IMR-90 (cell line): Measurements from ENCODE around the gene KCNK4. TPM values are rescaled to one million over a fixed set of nuclear protein-coding genes. Genes with fewer than 3 reads are reported as not detected.

Source experiments
- ATAC-seq: fragments of 200-7000 bp; cut with Tn5 transposase; 2 replicates; pipeline ENCODE4 v1.9.1; 2020; ENCODE audit warnings: low read depth, mild to moderate bottlenecking, moderate library complexity
- BruUV-seq: library from RNA; stranded (reverse); fragments of 400-500 nt; replicated peaks from 2 replicates; lab custom pipeline; 2021; lab: Mats Ljungman, UMichigan
- CTCF ChIA-PET: fragments of 300-600 bp; formaldehyde crosslinking; extraction: SDS; loops from one replicate; lab custom pipeline; 2021; ENCODE audit warnings: antibody characterized with exemption; lab: Yijun Ruan, JAX
- POLR2A ChIA-PET: fragments of 300-600 bp; sonication (Branson Sonifier 250); formaldehyde crosslinking; loops from one replicate; lab custom pipeline; 2022; ENCODE audit warnings: antibody characterized with exemption; ENCODE audit not compliant: unreplicated experiment; lab: Charles Lee
- DNase-seq: peaks from one replicate; pipeline ENCODE4 v3.0.0; 2013
- H2AFZ ChIP-seq: replicated peaks from 2 replicates; pipeline ENCODE3; 2013; ENCODE audit warnings: low read length, mild to moderate bottlenecking; ENCODE audit not compliant: poor library complexity
- H2AK5ac ChIP-seq: 2 replicates; pipeline ENCODE4 v1.6.1; 2013; ENCODE audit warnings: low read depth, low read length, inconsistent platforms
- H2AK9ac ChIP-seq: replicated peaks from 2 replicates; pipeline ENCODE3; 2013; ENCODE audit warnings: mild to moderate bottlenecking, low read depth, low read length, moderate library complexity; ENCODE audit not compliant: poor library complexity
- H2BK120ac ChIP-seq: 2 replicates; pipeline ENCODE4 v1.6.1; 2013; ENCODE audit warnings: low read depth, low read length, inconsistent platforms
- H2BK15ac ChIP-seq: 3 replicates; pipeline ENCODE4 v1.6.1; 2013; ENCODE audit warnings: low read depth, low read length, inconsistent platforms
- H2BK20ac ChIP-seq: 2 replicates; pipeline ENCODE4 v1.6.1; 2013; ENCODE audit warnings: low read depth, mild to moderate bottlenecking, inconsistent platforms, low read length, moderate library complexity
- H2BK5ac ChIP-seq: 2 replicates; pipeline ENCODE4 v1.6.1; 2013; ENCODE audit warnings: mild to moderate bottlenecking, low read depth, low read length, inconsistent platforms; ENCODE audit not compliant: poor library complexity, severe bottlenecking
- H3K14ac ChIP-seq: replicated peaks from 2 replicates; pipeline ENCODE4 v1.6.1; 2013; ENCODE audit warnings: low read depth, low read length, inconsistent platforms
- H3K18ac ChIP-seq: 2 replicates; pipeline ENCODE4 v1.6.1; 2013; ENCODE audit warnings: low read depth, low read length, control low read depth
- H3K23ac ChIP-seq: 2 replicates; pipeline ENCODE4 v1.6.1; 2013; ENCODE audit warnings: low read depth, low read length, inconsistent platforms
- H3K27ac ChIP-seq: 2 replicates; pipeline ENCODE4 v1.5.1; 2013; ENCODE audit warnings: mild to moderate bottlenecking, control low read depth, low read length; ENCODE audit not compliant: insufficient read depth
- H3K27me3 ChIP-seq: 2 replicates; pipeline ENCODE4 v1.6.1; 2013; ENCODE audit warnings: low read length; ENCODE audit not compliant: control insufficient read depth, insufficient read depth
- H3K36me3 ChIP-seq: 2 replicates; pipeline ENCODE4 v1.6.1; 2013; ENCODE audit warnings: low read length, mixed read lengths; ENCODE audit not compliant: control insufficient read depth, insufficient read depth
- H3K4ac ChIP-seq: 2 replicates; pipeline ENCODE4 v1.6.1; 2013; ENCODE audit warnings: low read depth, low read length, inconsistent platforms
- H3K4me1 ChIP-seq: 2 replicates; pipeline ENCODE4 v1.6.1; 2013; ENCODE audit warnings: low read length, mixed read lengths; ENCODE audit not compliant: control insufficient read depth, insufficient read depth
- H3K4me2 ChIP-seq: 2 replicates; pipeline ENCODE4 v1.6.1; 2013; ENCODE audit warnings: low read depth, mild to moderate bottlenecking, control low read depth, low read length, moderate library complexity
- H3K4me3 ChIP-seq: 2 replicates; pipeline ENCODE4 v1.5.1; 2013; ENCODE audit warnings: low read depth, mild to moderate bottlenecking, control low read depth, low read length, moderate library complexity; ENCODE audit not compliant: insufficient read depth
- H3K56ac ChIP-seq: 2 replicates; pipeline ENCODE4 v1.6.1; 2013; ENCODE audit warnings: low read length, inconsistent platforms; ENCODE audit not compliant: insufficient read depth; ENCODE audit errors: extremely low read depth
- H3K79me1 ChIP-seq, 2 experiments: 2 replicates each; pipeline ENCODE4 v1.6.1; 2013; ENCODE audit warnings: low read length in 2 of 2, inconsistent platforms in 1 of 2, low read depth in 1 of 2
- H3K9ac ChIP-seq: 2 replicates; pipeline ENCODE4 v1.6.1; 2013; ENCODE audit warnings: low read depth, low read length, control low read depth
- H3K9me1 ChIP-seq: 2 replicates; pipeline ENCODE4 v1.6.1; 2013; ENCODE audit warnings: low read length, inconsistent platforms; ENCODE audit not compliant: insufficient read depth
- H3K9me3 ChIP-seq: 2 replicates; pipeline ENCODE4 v1.6.1; 2013; ENCODE audit warnings: low read length; ENCODE audit not compliant: control insufficient read depth, insufficient read depth
- H4K20me1 ChIP-seq: 2 replicates; pipeline ENCODE4 v1.6.1; 2013; ENCODE audit warnings: low read length, inconsistent platforms; ENCODE audit not compliant: insufficient read depth
- H4K5ac ChIP-seq: 2 replicates; pipeline ENCODE4 v1.6.1; 2013; ENCODE audit warnings: mild to moderate bottlenecking, low read depth, low read length, control low read depth
- H4K8ac ChIP-seq, 2 experiments: 2 replicates each; pipeline ENCODE4 v1.6.1; 2013; ENCODE audit warnings: low read depth in 2 of 2, low read length in 2 of 2, control low read depth in 1 of 2, inconsistent platforms in 1 of 2
- H4K91ac ChIP-seq: 2 replicates; pipeline ENCODE4 v1.6.1; 2013; ENCODE audit warnings: low read depth, low read length, inconsistent platforms; ENCODE audit not compliant: insufficient read depth
- CTCF ChIP-seq: conservative IDR thresholded peaks from 2 replicates; pipeline ENCODE4 v1.5.1; 2012; ENCODE audit warnings: mild to moderate bottlenecking, low read depth, low read length, improper control_type of control experiment
- MAFK ChIP-seq: IDR thresholded peaks from 2 replicates; pipeline ENCODE4 v1.6.1; 2012; ENCODE audit warnings: low read depth, low read length, improper control_type of control experiment
- NFE2L2 ChIP-seq: fragments of 150-350 bp; IDR thresholded peaks from 2 replicates; pipeline ENCODE4 v1.6.1; 2016; ENCODE audit warnings: low read depth, mild to moderate bottlenecking, low read length
- RCOR1 ChIP-seq: IDR thresholded peaks from 2 replicates; pipeline ENCODE4 v1.6.1; 2012; ENCODE audit warnings: mild to moderate bottlenecking, low read length, improper control_type of control experiment; ENCODE audit not compliant: insufficient replicate concordance
- RFX5 ChIP-seq: IDR thresholded peaks from 2 replicates; pipeline ENCODE4 v1.8.0; 2012; ENCODE audit warnings: low read depth, mild to moderate bottlenecking, low read length, moderate library complexity
- WGBS, 2 experiments: methylation state at CpG; one replicate each; pipeline versions ENCODE4 v1.1.5 to v1.1.7; 2013; ENCODE audit warnings: missing lambda C conversion rate in 2 of 2; ENCODE audit not compliant: insufficient read length in 1 of 2; ENCODE audit errors: extremely low coverage in 2 of 2; 5-methylcytosine and 5-hydroxymethylcytosine counted together
- dilution Hi-C: fragments of 300-500 bp; cut with HindIII; formaldehyde crosslinking; loops from one replicate; pipeline ENCODE4 v1.14.3; 2018; ENCODE audit warnings: low sequenced_read_pairs; ENCODE audit not compliant: unreplicated experiment
- in situ Hi-C: fragments of 300-500 bp; cut with MboI; formaldehyde crosslinking; loops from 3 replicates; pipeline ENCODE4 v1.14.3; 2019; ENCODE audit warnings: low sequenced_read_pairs, inconsistent platforms, mixed read lengths
- intact Hi-C: fragments of 100-400 bp; cut with micrococcal nuclease; formaldehyde crosslinking; loops from 2 replicates; pipeline ENCODE4 v1.10.0; 2022
- polyA plus RNA-seq, 3 experiments: library from polyadenylated mRNA; depleted of rRNA; stranded (reverse); fragments of >200 nt; gene quantifications; 2 replicates each; pipeline ENCODE4 v1.2.3, GENCODE V29; 2012; ENCODE audit warnings: low replicate concordance in 1 of 3
- total RNA-seq: library from RNA; depleted of rRNA; stranded (reverse); fragments of >200 nt; gene quantifications from 2 replicates; pipeline ENCODE4 v1.2.3, GENCODE V29; 2012

The KCNK4 gene
- total and polyA plus RNA-seq, 2 of the 4 experiments (the other 2 are of a cell fraction) = not detected

GRCh38 chr11:64252003-64252872 is 38.9 kb upstream of the KCNK4 start:
- intact Hi-C loops (loop anchor here (1.0 kb wide), 1 partner anchor 33 kb away; the partner anchor contains the start of gene GPR137), in situ Hi-C loops (no loop called here), dilution Hi-C loops (no loop called here)
- Histone ChIP-seq H3K79me1 (peaks cover 8 to 54% of the 10 kb centered on the region in 2 experiments), H3K9me1 (no peaks in the 10 kb centered on the region), H3K14ac (peak overlapping the region; percentile 97), H3K36me3 (peaks cover 17% of the 10 kb centered on the region), H3K9me3 (no peaks in the 10 kb centered on the region), H3K18ac (peak overlapping the region; percentile 68), H3K9ac (peak overlapping the region; percentile 97), H2AK5ac (peak overlapping the region; percentile 89), H2AK9ac (peak overlapping the region; percentile 100), H3K4me2 (peak overlapping the region; percentile 100), H3K4me1 (peaks cover 10% of the 10 kb centered on the region), H4K5ac (peak overlapping the region; percentile 92), H2AFZ (peak overlapping the region; percentile 87), H3K27ac (peak overlapping the region; percentile 88), H3K4me3 (peak overlapping the region; percentile 98), H3K4ac (peak overlapping the region; percentile 96), H3K23ac (peak overlapping the region; percentile 94), H4K20me1 (peaks cover 5% of the 10 kb centered on the region; the same call in 1 of the 2 replicates), H2BK5ac (peak overlapping the region; percentile 77), H2BK120ac (no peak overlapping the region), H3K27me3 (no peaks in the 10 kb centered on the region), H3K56ac (peak overlapping the region; percentile 82; the same call in 1 of the 2 replicates), H4K8ac (peak overlapping the region; percentile 33 to 59; a peak in 3 of 4 replicates), H2BK20ac (no peak overlapping the region), H2BK15ac (no peak overlapping the region), H4K91ac (peak overlapping the region; percentile 91)
- DNase-seq (no peak), ATAC-seq (peak; percentile 44; the same call in 1 of the 2 replicates)
- POLR2A ChIA-PET = interaction anchor here (0.7 kb wide), 1 partner anchor 12 kb away, joined by 3 read pairs; no protein-coding TSS in a partner anchor
- CTCF ChIA-PET = interaction anchor here (0.7 to 1.7 kb wide), 6 partner anchors 8 to 552 kb away, joined by 3 to 6 read pairs (median 4); no protein-coding TSS in a partner anchor
- 0% methylated on average over 5 of the region's 23 CpGs; no CpG with 5 or more reads in 1 of the 2 experiments for WGBS, 2 experiments
- BruUV-seq = no TSS peak
- TF ChIP-seq RCOR1 = no peak
- TF ChIP-seq NFE2L2 = no peak
- no peak for TF ChIP-seq RFX5
- TF ChIP-seq CTCF = peak; percentile 35; the same call in 1 of the 2 replicates
- no peak for TF ChIP-seq MAFK
